Measurements from ENCODE around the gene ACTN1. TPM values are rescaled to one million over a fixed set of nuclear protein-coding genes. Genes with fewer than 3 reads are reported as not detected.
A peak's percentile ranks its signal among the peaks of the same experiment; 100 is the strongest.

The ACTN1 gene
- total and polyA plus RNA-seq, 10 of the 15 experiments (the other 5 are each of a cell fraction or from before 2014, with no cell fraction given): 0.14 to 39.4 (median 2.6) TPM

DNA sequence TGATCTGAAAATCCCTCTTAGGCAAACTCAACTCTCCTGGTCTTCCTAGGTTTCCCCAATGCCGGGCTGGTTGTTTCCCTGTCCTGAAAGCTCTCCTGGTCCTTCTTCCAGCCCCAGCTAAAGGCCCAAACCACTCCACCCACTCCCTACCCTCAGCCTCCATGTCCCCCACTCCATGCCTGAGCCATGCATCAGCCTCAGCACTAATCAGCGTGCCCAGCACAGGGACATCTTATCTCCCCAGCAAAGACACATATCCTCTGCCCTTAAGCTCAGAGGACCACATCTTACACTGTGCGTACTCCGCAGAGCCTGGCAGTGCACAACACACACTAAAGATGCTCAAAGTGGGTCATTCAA is 25.9 kb downstream of the ACTN1 start:
- ChIA-PET RAD21 (ENCODE audit: unreplicated experiment) (no interaction called here), CTCF (interaction anchor here (1.2 kb wide), 1 partner anchor 176 kb away, joined by 3 read pairs; no protein-coding TSS in a partner anchor), SMC1A (ENCODE audit: uncharacterized antibody, unreplicated experiment) (no interaction called here), POLR2A (no interaction called here)
- FAIRE-seq: no peak
- no peak for DNase-seq (ENCODE audit: low read depth, low spot score)
- Histone ChIP-seq H3K4me1 (ENCODE audit: control insufficient read depth, insufficient read depth, low read length) (peaks cover 11% of the 10 kb centered on the region), H3K4me3 (no peak overlapping the region), H3K4me2 (ENCODE audit: control insufficient read depth, insufficient read depth) (no peak overlapping the region), H2AFZ (ENCODE audit: control insufficient read depth, low read depth, low read length) (no peak overlapping the region), H3K9ac (ENCODE audit: control insufficient read depth, insufficient read depth, low read length) (no peak overlapping the region), H4K20me1 (ENCODE audit: control insufficient read depth, insufficient read depth) (no peaks in the 10 kb centered on the region; the same call in 1 of the 2 replicates), H3K27me3 (replicated peaks in 1 of 2; ENCODE audit: control insufficient read depth in 2 of 2, insufficient read depth in 2 of 2, low read length in 1 of 2) (no peaks in the 10 kb centered on the region), H3K9me3 (replicated peaks; ENCODE audit: control insufficient read depth, insufficient read depth, low read length) (no peaks in the 10 kb centered on the region), H3K27ac (ENCODE audit: control insufficient read depth, insufficient read depth) (no peak overlapping the region), H3K36me3 (ENCODE audit: control insufficient read depth in 2 of 2, insufficient read depth in 2 of 2, low read length in 1 of 2) (no peaks in the 10 kb centered on the region; a peak in 1 of 4 replicates), H3K79me2 (ENCODE audit: control insufficient read depth, insufficient read depth, low read length) (no peaks in the 10 kb centered on the region; the same call in 1 of the 2 replicates)
- WGBS (ENCODE audit: insufficient coverage, insufficient replicate concordance, low lambda C conversion rate, missing lambda C conversion rate): 70% methylated on average over 4 of the region's 4 CpGs
- ATAC-seq: no peak
- in situ Hi-C loops (cut with MboI) (no loop called here), intact Hi-C loops (cut with micrococcal nuclease; ENCODE audit: unreplicated experiment) (no loop called here)
- TF ChIP-seq SREBF2 (IDR thresholded peaks at IDR 0.05; ENCODE audit: low read length): no peak
- no peak for TF ChIP-seq SPI1 (IDR thresholded peaks at IDR 0.05; ENCODE audit: borderline replicate concordance, insufficient read depth, low read depth, low read length)
- no peak for TF ChIP-seq CHD2 (IDR thresholded peaks at IDR 0.05; ENCODE audit: borderline replicate concordance, low read depth, low read length)
- TF ChIP-seq CBX5 (IDR thresholded peaks at IDR 0.05; ENCODE audit: low read depth): no peak
- TF ChIP-seq MYC (IDR thresholded peaks at IDR 0.05; ENCODE audit: insufficient read depth, insufficient read length, insufficient replicate concordance, low read length, severe bottlenecking): no peak
- no peak for TF ChIP-seq ZSCAN29 (IDR thresholded peaks at IDR 0.05)
- no TSS peak for BruUV-seq (replicated peaks)

DNA sequence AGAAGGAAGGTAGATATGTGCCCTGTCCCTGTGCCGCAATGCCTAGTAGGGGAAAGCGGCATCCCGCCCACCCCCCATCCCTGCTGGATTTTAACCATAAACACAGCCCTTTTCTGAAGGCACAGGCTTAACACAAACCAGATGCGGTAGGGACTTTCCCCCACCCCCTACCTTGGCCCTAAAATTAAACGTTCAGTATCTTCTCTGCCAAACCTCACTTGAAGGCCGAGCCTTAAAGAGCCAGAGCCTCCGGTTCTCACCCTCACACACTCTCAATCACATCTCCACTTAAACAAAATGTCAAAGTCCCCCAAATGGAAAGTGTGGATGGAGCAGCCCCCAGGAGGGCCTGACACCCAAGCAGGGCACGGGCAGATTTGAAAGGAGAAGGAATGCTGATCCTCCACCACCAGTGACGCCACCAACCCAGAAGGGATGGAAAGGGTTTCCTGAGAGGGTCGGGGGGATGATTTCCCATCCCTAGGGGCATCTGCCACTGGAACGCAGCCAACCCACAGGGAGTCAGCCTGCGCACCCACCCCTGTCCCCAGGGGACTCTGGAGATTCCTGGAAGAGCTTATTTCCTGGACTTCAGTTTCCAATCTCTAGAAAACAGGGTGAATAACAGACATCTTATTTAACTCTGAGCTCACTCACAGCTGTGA is 26.4 kb downstream of the ACTN1 start:
- Histone ChIP-seq H3K9ac (ENCODE audit: control insufficient read depth, insufficient read depth, low read length) (no peak overlapping the region), H3K79me2 (ENCODE audit: control insufficient read depth, insufficient read depth, low read length) (no peaks in the 10 kb centered on the region; the same call in 1 of the 2 replicates), H2AFZ (ENCODE audit: control insufficient read depth, low read depth, low read length) (no peak overlapping the region), H3K4me1 (ENCODE audit: control insufficient read depth, insufficient read depth, low read length) (peaks cover 10% of the 10 kb centered on the region; the same call in 1 of the 2 replicates), H3K4me2 (ENCODE audit: control insufficient read depth, insufficient read depth) (peak overlapping the region; percentile 56), H4K20me1 (ENCODE audit: control insufficient read depth, insufficient read depth) (no peaks in the 10 kb centered on the region; the same call in 1 of the 2 replicates), H3K36me3 (ENCODE audit: control insufficient read depth in 2 of 2, insufficient read depth in 2 of 2, low read length in 1 of 2) (no peaks in the 10 kb centered on the region; a peak in 1 of 4 replicates), H3K9me3 (replicated peaks; ENCODE audit: control insufficient read depth, insufficient read depth, low read length) (no peaks in the 10 kb centered on the region), H3K27ac (ENCODE audit: control insufficient read depth, insufficient read depth) (0 out of 2 replicates have a peak overlapping the region, but pooled peaks have one; percentile 34), H3K27me3 (replicated peaks in 1 of 2; ENCODE audit: control insufficient read depth in 2 of 2, insufficient read depth in 2 of 2, low read length in 1 of 2) (no peaks in the 10 kb centered on the region), H3K4me3 (no peak overlapping the region)
- intact Hi-C loops (cut with micrococcal nuclease; ENCODE audit: unreplicated experiment) (no loop called here), in situ Hi-C loops (cut with MboI) (no loop called here)
- RAD21 ChIA-PET (ENCODE audit: unreplicated experiment): no interaction called here
- ATAC-seq (peak; percentile 52), DNase-seq (ENCODE audit: low read depth, low spot score) (no peak), FAIRE-seq (no peak)
- TF ChIP-seq TARDBP (IDR thresholded peaks at IDR 0.05; ENCODE audit: borderline replicate concordance) (no peak), TCF3 (IDR thresholded peaks at IDR 0.05; ENCODE audit: borderline replicate concordance, insufficient read depth, low read depth, low read length) (no peak), RAD21 (IDR thresholded peaks at IDR 0.05; ENCODE audit: insufficient read depth, low read depth, low read length) (no peak), DPF2 (IDR thresholded peaks at IDR 0.05) (no peak)
- POLR2A ChIA-PET: no interaction called here
- BruUV-seq (replicated peaks): no TSS peak
- 56% methylated on average over 12 of the region's 12 CpGs for WGBS (ENCODE audit: insufficient coverage, insufficient replicate concordance, low lambda C conversion rate, missing lambda C conversion rate)
- SMC1A ChIA-PET (ENCODE audit: uncharacterized antibody, unreplicated experiment): no interaction called here
- CTCF ChIA-PET: interaction anchor here (1.2 kb wide), 1 partner anchor 177 kb away, joined by 3 read pairs; no protein-coding TSS in a partner anchor

All from GM12878 (cell line).